Tibial nerve (tissue), 3 donors: ENCODE results near the gene PADI4.

Experiments used
- CTCF ChIP-seq, 5 experiments: fragments of 200-600 bp in 3 of 5; fragments of 450-650 bp in 2 of 5; sonication (generic) in 3 of 5; IDR thresholded peaks; one replicate each; pipeline ENCODE4 v1.5.1; 2016 to 2019; ENCODE audit warnings: antibody characterized with exemption in 5 of 5, mild to moderate bottlenecking in 3 of 5, moderate library complexity in 2 of 5
- POLR2A ChIP-seq, 2 donors: fragments of 450-650 bp; IDR thresholded peaks; one replicate each; pipeline ENCODE4 v1.6.1; 2017; ENCODE audit warnings: antibody characterized with exemption in 2 of 2, mild to moderate bottlenecking in 2 of 2, moderate library complexity in 2 of 2

DNA sequence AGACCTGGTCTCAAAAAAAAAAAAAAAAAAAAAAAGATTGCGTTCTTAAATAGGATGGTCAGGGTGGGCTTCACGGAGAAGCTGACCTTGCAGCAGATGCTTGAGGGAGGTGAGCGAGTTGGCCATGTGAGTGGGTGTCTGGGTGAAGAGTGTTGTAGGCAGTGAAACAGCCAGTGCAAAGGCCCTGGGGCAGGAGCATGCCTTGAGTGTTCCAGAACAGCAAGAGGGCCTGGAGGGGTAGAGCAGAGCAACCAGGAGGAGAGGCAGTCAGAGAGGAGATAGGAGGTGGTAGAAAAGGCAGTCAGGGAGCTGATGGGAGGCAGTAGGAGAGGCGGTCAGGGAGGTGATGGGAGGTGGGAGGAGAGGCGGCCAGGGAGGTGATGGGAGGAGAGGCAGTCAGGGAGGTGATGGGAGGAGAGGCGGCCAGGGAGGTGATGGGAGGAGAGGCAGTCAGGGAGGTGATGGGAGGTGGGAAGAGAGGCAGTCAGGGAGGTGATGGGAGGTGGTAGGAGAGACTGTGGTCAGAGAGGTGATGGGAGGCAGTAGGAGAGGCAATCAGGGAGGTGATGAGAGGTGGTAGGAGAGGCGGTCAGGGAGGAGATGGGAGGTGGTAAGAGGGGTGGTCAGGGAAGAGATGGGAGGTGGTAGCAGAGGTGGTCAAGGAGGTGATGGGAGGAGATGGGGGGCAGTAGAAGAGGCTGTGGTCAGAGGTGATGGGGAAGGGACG lies 43.8 kb downstream of the PADI4 start:
- TF ChIP-seq CTCF (IDR thresholded peaks at IDR 0.05): no peak
- no peak for TF ChIP-seq POLR2A (IDR thresholded peaks at IDR 0.05)
